Middle frontal gyrus (tissue), 1 donor: ENCODE data around the gene PTPRO.
"Not testable (repeated sequence)": the region's sequence is repeated elsewhere in the genome, so short reads cannot be mapped to it uniquely, and the experiment has no call there.

ENCODE experiments used
- DNase-seq: peaks from one replicate; pipeline ENCODE4 v3.0.0-alpha.2; 2015; ENCODE audit warnings: low spot score; ENCODE audit errors: extremely low spot score

PTPRO gene

DNA sequence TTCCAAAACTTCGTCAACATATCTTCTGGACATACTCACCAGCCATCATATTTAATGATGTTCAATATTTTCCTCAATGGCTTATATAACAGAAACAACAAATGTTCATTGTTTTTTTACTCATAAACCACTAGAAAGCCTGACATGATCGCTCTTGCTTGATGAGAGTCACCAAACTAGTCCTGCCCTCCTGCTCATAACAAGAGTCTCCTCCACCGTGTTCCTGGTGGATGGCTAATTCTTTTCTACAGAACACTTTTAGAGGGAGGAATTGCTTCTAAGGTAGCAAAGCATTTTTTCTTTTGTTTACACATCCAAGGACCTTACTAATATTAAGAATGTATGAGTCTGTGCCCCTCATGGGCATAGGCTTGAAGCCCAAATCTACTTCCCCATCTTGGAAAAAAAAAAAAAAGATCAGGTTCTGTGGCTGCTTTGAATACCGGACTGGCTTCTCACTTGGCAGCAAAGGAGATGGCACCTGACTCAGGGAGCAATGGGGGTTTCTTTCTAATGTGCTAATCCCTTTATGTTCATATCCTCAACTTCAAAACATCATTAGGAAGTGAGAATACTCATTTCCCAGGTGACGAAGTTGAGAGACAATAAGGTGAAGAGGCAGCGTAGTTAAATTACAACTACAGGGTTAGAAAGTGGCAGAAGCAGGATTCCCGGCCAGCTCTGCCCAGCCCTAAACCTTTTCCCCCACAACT, 278.1 kb downstream of the PTPRO start:
- DNase-seq: no peak

DNA sequence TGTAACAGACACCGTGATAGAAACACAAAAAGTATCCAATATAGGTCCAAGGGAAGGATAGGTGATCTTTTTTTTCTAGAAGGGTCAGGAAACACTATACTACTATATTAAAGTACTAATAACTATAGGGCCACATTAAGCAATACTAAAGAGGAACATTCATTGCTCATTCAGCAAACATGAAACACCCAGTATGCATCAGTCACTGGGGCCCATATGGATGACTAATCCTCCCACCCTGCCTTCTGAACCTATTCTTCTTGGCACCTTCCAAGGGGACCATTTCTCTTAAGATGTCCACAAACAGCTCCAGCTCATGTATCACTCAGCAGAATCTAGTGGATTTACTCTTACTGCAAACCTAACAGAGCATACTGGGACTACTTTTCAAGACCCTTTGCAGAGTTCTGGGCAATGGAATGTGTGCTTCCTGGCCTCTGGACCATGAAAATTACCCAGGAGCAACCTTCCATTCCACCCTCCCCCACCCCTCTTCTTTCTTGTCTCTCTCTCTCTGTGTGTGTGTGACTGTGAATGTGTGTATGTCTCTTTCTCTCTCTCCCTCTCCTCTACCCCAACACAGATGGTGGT, 279.0 kb downstream of the PTPRO start:
- no peak for DNase-seq

DNA sequence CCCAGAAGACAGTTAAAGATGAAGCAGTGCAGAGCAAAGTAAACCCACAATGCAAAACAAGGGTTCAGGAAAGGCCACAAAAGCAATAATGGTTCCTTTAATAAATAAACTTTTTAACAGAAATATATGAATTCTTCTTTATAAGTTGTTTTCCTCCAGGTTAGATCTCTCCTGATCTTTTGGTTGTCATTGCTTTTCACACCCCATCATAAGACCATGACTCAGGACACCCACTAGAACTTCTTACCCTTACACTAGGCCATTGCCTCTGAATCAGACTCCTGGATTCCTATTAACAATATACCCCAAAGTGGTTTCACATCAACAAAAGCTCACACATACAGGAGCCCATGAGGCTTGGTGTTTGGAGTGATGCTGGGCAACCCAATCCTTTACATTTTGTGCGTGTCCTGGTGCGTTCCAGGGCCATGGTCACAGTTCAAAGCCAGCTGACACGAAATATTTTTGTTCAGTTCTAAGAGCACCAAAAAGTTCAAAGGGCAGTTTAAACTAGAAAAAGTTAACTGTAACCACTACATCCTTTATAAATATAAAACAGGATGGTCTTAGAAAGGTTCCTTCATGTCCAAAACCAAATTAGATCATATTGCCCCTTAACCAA, 279.9 kb downstream of the PTPRO start:
- DNase-seq: no peak

DNA sequence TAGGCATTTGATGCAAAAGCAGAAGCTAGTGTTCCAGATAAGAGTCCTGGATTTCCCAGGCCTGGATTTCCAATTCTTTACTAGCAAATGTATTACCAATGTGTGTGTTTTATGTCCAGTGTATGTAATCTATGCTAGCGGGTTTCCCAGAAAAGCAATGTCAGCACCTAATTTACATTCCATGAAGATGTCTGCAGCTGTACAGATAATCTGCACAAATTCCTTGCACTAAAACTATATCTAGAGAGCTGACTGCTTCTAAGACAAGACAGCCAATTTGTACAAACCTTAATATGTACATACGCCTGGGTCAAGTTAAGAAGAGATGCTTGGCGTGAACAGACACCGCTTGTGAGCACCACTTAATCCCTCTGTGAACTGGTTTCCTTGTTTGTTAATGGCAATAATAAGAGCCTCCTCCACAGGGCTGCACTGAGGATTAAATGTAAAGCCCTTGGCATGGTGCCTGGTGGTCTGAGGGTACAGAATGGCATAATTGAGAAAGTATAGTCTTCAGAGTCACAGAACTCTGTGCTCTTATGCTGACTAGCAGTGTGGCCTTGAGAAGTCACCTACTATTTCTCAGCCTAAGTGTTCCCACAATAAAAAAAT, 281.3 kb downstream of the PTPRO start:
- no peak for DNase-seq

DNA sequence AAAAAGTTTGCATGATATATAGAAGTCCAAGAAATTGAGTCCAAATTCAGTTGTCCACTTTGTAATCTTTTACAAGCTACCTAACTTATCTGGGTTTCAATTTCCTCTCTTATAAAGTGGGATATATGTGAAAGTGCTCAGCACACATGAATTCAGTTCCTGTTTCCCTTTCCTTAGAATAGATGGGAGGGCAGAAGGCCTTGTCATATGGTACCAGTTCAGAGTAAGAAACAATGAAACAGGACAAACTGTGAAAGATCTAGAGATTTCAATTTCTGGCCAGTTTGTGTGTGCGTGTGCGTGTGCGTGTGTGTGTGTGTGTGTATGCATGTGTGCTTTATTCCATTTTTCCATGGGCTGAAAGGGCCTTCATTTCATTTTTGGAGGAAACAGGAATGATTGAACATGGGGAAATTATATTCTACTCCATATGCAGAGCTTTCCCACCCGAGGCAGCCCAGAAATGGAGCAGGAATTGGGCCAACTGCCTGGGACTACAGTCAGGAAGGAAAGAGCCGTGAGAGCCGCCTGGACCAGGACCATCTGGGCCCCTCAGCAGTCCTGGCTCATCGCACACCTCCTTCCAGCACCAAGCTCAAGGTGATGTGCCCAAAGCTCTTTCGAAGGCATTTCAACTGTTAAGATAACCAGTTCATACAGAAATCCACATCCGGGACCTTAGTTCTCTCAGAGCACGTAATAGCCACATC, 283.7 kb downstream of the PTPRO start:
- DNase-seq: no peak

DNA sequence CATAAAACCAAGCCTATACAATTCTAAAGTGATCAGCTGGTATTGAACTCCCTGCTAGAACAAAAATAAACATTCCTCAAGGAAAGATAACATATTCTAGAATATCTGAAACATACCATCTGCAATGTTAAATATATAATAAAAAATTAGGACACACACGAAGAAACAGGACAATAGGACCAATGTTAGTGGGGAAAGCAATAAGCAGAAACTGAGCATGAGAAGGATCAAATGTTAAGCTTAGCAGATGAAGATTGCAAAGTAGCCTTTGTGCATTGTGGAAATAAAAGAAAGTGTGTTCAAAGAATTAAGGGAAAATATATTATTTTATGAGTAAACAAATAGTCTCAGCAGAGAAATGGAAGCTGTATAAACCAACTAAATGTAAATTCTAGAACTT, 286.1 kb downstream of the PTPRO start:
- DNase-seq: no peak

DNA sequence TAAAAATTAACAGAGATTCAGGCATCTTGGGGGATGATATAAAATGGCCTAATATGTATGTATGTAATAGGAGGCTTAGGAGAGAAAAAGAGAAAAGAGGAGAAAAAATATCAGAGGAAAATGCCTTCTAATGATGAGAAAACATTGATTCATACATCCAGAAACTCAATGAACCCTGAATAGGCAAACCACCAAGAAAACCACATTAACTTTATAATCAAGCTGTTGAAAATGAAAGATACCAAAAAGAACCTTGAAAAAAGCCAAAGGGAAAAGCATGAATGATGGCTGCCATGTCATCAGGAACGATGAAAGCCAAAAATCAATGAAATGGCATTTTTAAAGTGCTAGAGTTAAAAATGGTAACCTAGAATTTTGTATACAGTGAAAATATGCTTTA, 286.6 kb downstream of the PTPRO start:
- DNase-seq: no peak

GRCh38 chr12:15613981-15614380, 291.7 kb downstream of the PTPRO start:
- DNase-seq: no peak

DNA sequence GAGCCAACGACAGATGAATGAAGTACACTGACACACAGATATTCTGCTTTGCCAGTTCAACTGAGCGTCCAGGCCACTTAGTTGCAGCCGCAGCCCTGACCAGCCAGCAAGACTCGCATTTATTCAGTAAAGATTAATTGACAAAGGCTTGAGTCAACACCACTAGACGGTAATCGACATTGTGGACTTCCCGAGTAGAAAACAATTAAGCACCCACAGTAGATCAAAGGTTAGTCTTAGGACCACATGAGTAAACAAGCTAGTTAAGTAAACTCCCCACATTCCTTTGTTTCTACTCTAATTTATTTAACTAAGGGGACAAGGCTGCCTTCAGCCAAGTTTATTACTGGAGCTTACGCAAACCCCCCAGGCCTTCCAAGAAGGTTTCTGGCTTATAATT, 294.2 kb downstream of the PTPRO start:
- not testable (repeated sequence) for DNase-seq

- no peak for DNase-seq
Measured at GRCh38 chr12:15620741-15621539, 298.6 kb downstream of the PTPRO start.

- no peak for DNase-seq
Measured at GRCh38 chr12:15625075-15625474, 302.8 kb downstream of the PTPRO start.

GRCh38 chr12:15627995-15628945, 306.0 kb downstream of the PTPRO start:
- no peak for DNase-seq

GRCh38 chr12:15629108-15629507, 306.8 kb downstream of the PTPRO start:
- no peak for DNase-seq

GRCh38 chr12:15629761-15630160, 307.5 kb downstream of the PTPRO start:
- DNase-seq: no peak

- no peak for DNase-seq
Measured at GRCh38 chr12:15631007-15631715, 308.9 kb downstream of the PTPRO start.

GRCh38 chr12:15632708-15633107, 310.4 kb downstream of the PTPRO start:
- DNase-seq: no peak

DNA sequence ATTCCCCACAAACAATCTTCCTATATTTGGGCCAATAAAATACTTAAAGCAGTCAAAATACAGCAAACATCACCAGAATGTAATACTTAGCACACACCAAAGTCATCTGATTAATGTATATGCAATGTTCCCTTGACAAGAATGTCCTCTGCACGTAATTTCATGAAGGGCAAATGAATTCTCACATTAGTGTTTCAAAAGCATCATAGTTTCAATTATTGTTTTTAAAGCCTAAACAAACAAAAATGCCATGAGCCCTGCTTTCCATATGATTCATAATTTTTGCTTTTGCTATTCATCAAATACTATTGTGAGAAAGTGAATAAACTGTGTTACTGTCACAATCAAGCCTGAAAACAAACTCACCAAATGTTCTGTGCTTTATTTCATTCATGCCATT, 310.9 kb downstream of the PTPRO start:
- DNase-seq: no peak

GRCh38 chr12:15634010-15634683, 311.8 kb downstream of the PTPRO start:
- DNase-seq: no peak
